AG20443 (cell line): ENCODE results near the gene FAM163B.
"Not testable (repeated sequence)": the region's sequence is repeated elsewhere in the genome, so short reads cannot be mapped to it uniquely, and the experiment has no call there.

ENCODE experiments used
- DNase-seq: peaks from one replicate; pipeline ENCODE4 v3.0.0; 2012; ENCODE audit warnings: low spot score, mixed read lengths

Gene FAM163B

GRCh38 chr9:133566817-133567216 lies 42.4 kb downstream of the FAM163B start:
- no peak for DNase-seq

- DNase-seq = no peak
Observed at GRCh38 chr9:133566382-133566781, 42.8 kb downstream of the FAM163B start.

- DNase-seq = no peak
Observed at GRCh38 chr9:133564451-133565116, 44.6 kb downstream of the FAM163B start.

GRCh38 chr9:133563814-133564213 lies 45.4 kb downstream of the FAM163B start:
- not testable (repeated sequence) for DNase-seq

- DNase-seq = peak; percentile 52
Observed at GRCh38 chr9:133563291-133563796, 45.8 kb downstream of the FAM163B start.

- no peak for DNase-seq
Observed at GRCh38 chr9:133562611-133563290, 46.4 kb downstream of the FAM163B start.

GRCh38 chr9:133561976-133562554 lies 47.1 kb downstream of the FAM163B start:
- DNase-seq = no peak

- no peak for DNase-seq
Observed at GRCh38 chr9:133560944-133561343, 48.2 kb downstream of the FAM163B start.

GRCh38 chr9:133560311-133560710 lies 48.9 kb downstream of the FAM163B start:
- DNase-seq = no peak

GRCh38 chr9:133558191-133559126 lies 50.7 kb downstream of the FAM163B start:
- peak; percentile 90 for DNase-seq

GRCh38 chr9:133557581-133557980 lies 51.6 kb downstream of the FAM163B start:
- DNase-seq = no peak

GRCh38 chr9:133556354-133556753 lies 52.8 kb downstream of the FAM163B start:
- no peak for DNase-seq

- DNase-seq = no peak
Observed at GRCh38 chr9:133554729-133555128, 54.5 kb downstream of the FAM163B start.

- DNase-seq = no peak
Observed at GRCh38 chr9:133553973-133554713, 55.0 kb downstream of the FAM163B start.

- DNase-seq = no peak
Observed at GRCh38 chr9:133553123-133553522, 56.1 kb downstream of the FAM163B start.

- DNase-seq = no peak
Observed at GRCh38 chr9:133552236-133552635, 57.0 kb downstream of the FAM163B start.

- no peak for DNase-seq
Observed at GRCh38 chr9:133551446-133551845, 57.7 kb downstream of the FAM163B start.

- DNase-seq = no peak
Observed at GRCh38 chr9:133547116-133547515, 62.1 kb downstream of the FAM163B start.

- DNase-seq = no peak
Observed at GRCh38 chr9:133546287-133546680, 62.9 kb downstream of the FAM163B start.

GRCh38 chr9:133545494-133546286 lies 63.5 kb downstream of the FAM163B start:
- no peak for DNase-seq
